Spleen (tissue), 11 donors: Measurements from ENCODE around the gene ARL14EPL. TPM values are rescaled to one million over a fixed set of nuclear protein-coding genes. Genes with fewer than 3 reads are reported as not detected.

ENCODE experiments used
- DNase-seq: peaks from one replicate; pipeline ENCODE4 v3.0.0-alpha.2; 2020
- H3K27ac ChIP-seq, 8 donors: fragments of 200-600 bp; sonication (generic) in 7 of 8; 1 replicate in 4 of 8; 2 replicates in 4 of 8; pipeline versions ENCODE4 v1.5.0 to v1.8.0; 2016 to 2021; ENCODE audit warnings: inconsistent platforms in 4 of 8, mild to moderate bottlenecking in 4 of 8, moderate library complexity in 1 of 8
- H3K27me3 ChIP-seq, 7 donors: fragments of 200-600 bp; sonication (generic) in 6 of 7; replicated peaks in 1 of 7; 1 replicate in 4 of 7; 2 replicates in 3 of 7; pipeline versions ENCODE4 v1.5.0 to v1.8.0; 2016 to 2021; ENCODE audit warnings: inconsistent platforms in 3 of 7, mild to moderate bottlenecking in 1 of 7
- H3K36me3 ChIP-seq, 6 donors: fragments of 200-600 bp; sonication (generic) in 5 of 6; 1 replicate in 4 of 6; 2 replicates in 2 of 6; pipeline versions ENCODE4 v1.5.0 to v1.8.0; 2016 to 2021; ENCODE audit warnings: inconsistent platforms in 2 of 6
- H3K4me1 ChIP-seq, 6 donors: fragments of 200-600 bp; sonication (generic) in 5 of 6; 1 replicate in 3 of 6; 2 replicates in 3 of 6; pipeline versions ENCODE4 v1.5.0 to v1.8.0; 2016 to 2021; ENCODE audit warnings: inconsistent platforms in 3 of 6
- H3K4me3 ChIP-seq, 8 donors: fragments of 200-600 bp; sonication (generic) in 7 of 8; 1 replicate in 4 of 8; 2 replicates in 4 of 8; pipeline versions ENCODE4 v1.5.0 to v1.8.0; 2016 to 2021; ENCODE audit warnings: inconsistent platforms in 4 of 8, mild to moderate bottlenecking in 4 of 8, moderate library complexity in 2 of 8
- H3K9me3 ChIP-seq, 8 donors: fragments of 200-600 bp; sonication (generic) in 7 of 8; 1 replicate in 4 of 8; 2 replicates in 4 of 8; pipeline versions ENCODE4 v1.5.0 to v1.8.0; 2016 to 2021; ENCODE audit warnings: inconsistent platforms in 4 of 8
- CTCF ChIP-seq, 11 experiments: fragments of 200-600 bp in 7 of 11; fragments of 450-650 bp in 4 of 11; sonication (generic) in 4 of 11; IDR thresholded peaks in 8 of 11; conservative IDR thresholded peaks in 3 of 11; 1 replicate in 7 of 11; 2 replicates in 4 of 11; pipeline versions ENCODE4 v1.4.0 to v1.8.0; 2016 to 2021; ENCODE audit warnings: antibody characterized with exemption in 11 of 11, inconsistent platforms in 4 of 11, mild to moderate bottlenecking in 1 of 11
- POLR2A ChIP-seq, 3 donors: fragments of 450-650 bp; IDR thresholded peaks; one replicate each; pipeline ENCODE4 v1.5.1; 2017; ENCODE audit warnings: antibody characterized with exemption in 3 of 3, mild to moderate bottlenecking in 1 of 3
- POLR2AphosphoS5 ChIP-seq, 3 donors: sonication (generic); formaldehyde crosslinking; IDR thresholded peaks; one replicate each; pipeline ENCODE4 v1.5.1; 2017; ENCODE audit warnings: antibody characterized with exemption in 3 of 3
- WGBS, 5 donors: extraction: QIAGEN DNeasy Blood & Tissue Kit in 3 of 5; methylation state at CpG; one replicate each; pipeline versions ENCODE4 v1.1.5 to v1.1.7; 2013 to 2018; 5-methylcytosine and 5-hydroxymethylcytosine counted together
- intact Hi-C: fragments of 100-400 bp; cut with DNase I; formaldehyde crosslinking; loops from one replicate; pipeline ENCODE4 v1.15.0; 2023; ENCODE audit warnings: low total_unique reads
- polyA plus RNA-seq, 3 donors: library from polyadenylated mRNA; stranded (reverse); fragments of 200-250 nt; gene quantifications; one replicate each; pipeline ENCODE4 v1.2.1, GENCODE V29; 2013
- total RNA-seq, 7 donors: library from RNA; depleted of rRNA in 3 of 7; stranded (reverse); fragments of >200 nt in 3 of 7; fragmentation: NEBNext Ultra II Directional in 4 of 7; extraction: Animal tissue kit (Norgen Biotek cat#: 25700) in 4 of 7; gene quantifications; one replicate each; pipeline versions ENCODE4 v1.1.0 to v1.2.1, GENCODE V29; 2016 to 2021
- donor health status: healthy with polysubstance abuse.
- donor health status: DM: no; HTN: no; CAD: no; lungs with moderate emphysema.
- donor health status: DM: no; HTN: no; CAD: no.
- donor health status: Bipolar disorder and iron deficiency.
- donor health status: healthy.
- donor health status: DM: no; HTN: no; CAD: no.
- donor health status: DM: yes; HTN: yes; CAD: no.

Gene ARL14EPL
- total and polyA plus RNA-seq, 10 donors = 0.09 to 2.9 TPM; not detected in 8

- Histone ChIP-seq H3K4me3 (no peak overlapping the region), H3K27me3 (no peaks in the 10 kb centered on the region), H3K27ac (no peak overlapping the region), H3K36me3 (no peaks in the 10 kb centered on the region), H3K4me1 (no peaks in the 10 kb centered on the region), H3K9me3 (no peaks in the 10 kb centered on the region)
- no peak for DNase-seq
- TF ChIP-seq POLR2AphosphoS5 (IDR thresholded peaks at IDR 0.05) (no peak), CTCF (IDR thresholded peaks at IDR 0.05 in 8 of 11, conservative IDR thresholded peaks at IDR 0.05 in 3 of 11) (no peak), POLR2A (IDR thresholded peaks at IDR 0.05) (no peak)
- 77 to 90% (median 88%) methylated on average over 2 of the region's 2 CpGs for WGBS, 5 donors
- intact Hi-C loops = no loop called here
Observed at GRCh38 chr5:116045821-116046220, 13.5 kb downstream of the ARL14EPL start.

- H3K36me3 ChIP-seq = no peaks in the 10 kb centered on the region
- TF ChIP-seq POLR2AphosphoS5 (IDR thresholded peaks at IDR 0.05) = no peak
- TF ChIP-seq CTCF (IDR thresholded peaks at IDR 0.05 in 8 of 11, conservative IDR thresholded peaks at IDR 0.05 in 3 of 11) = no peak
- no peak for TF ChIP-seq POLR2A (IDR thresholded peaks at IDR 0.05)
- 84 to 94% (median 90%) methylated on average over 3 of the region's 3 CpGs for WGBS, 5 donors
Observed at GRCh38 chr5:116046261-116046660, 14.0 kb downstream of the ARL14EPL start.

GRCh38 chr5:116046823-116047222 lies 14.6 kb downstream of the ARL14EPL start:
- Histone ChIP-seq H3K4me3 (no peak overlapping the region), H3K27me3 (no peaks in the 10 kb centered on the region), H3K36me3 (no peaks in the 10 kb centered on the region), H3K9me3 (no peaks in the 10 kb centered on the region), H3K4me1 (no peaks in the 10 kb centered on the region), H3K27ac (no peak overlapping the region)
- no peak for DNase-seq
- intact Hi-C loops = no loop called here
- WGBS, 5 donors = 66 to 88% (median 86%) methylated on average over 2 of the region's 2 CpGs
- TF ChIP-seq POLR2A (IDR thresholded peaks at IDR 0.05) = no peak
- TF ChIP-seq POLR2AphosphoS5 (IDR thresholded peaks at IDR 0.05) = no peak
- no peak for TF ChIP-seq CTCF (IDR thresholded peaks at IDR 0.05 in 8 of 11, conservative IDR thresholded peaks at IDR 0.05 in 3 of 11)

More at GRCh38 chr5:116046261-116046660, 14.0 kb downstream of the ARL14EPL start:
- Histone ChIP-seq H3K27ac (no peak overlapping the region), H3K4me1 (no peaks in the 10 kb centered on the region), H3K27me3 (no peaks in the 10 kb centered on the region), H3K4me3 (no peak overlapping the region), H3K9me3 (no peaks in the 10 kb centered on the region)
- DNase-seq = no peak
- intact Hi-C loops = no loop called here

- H3K9me3 ChIP-seq = no peaks in the 10 kb centered on the region
- intact Hi-C loops = no loop called here
- 77 to 83% (median 81%) methylated on average over 13 of the region's 13 CpGs for WGBS, 5 donors
- no peak overlapping the region for H3K4me3 ChIP-seq
- H3K27me3 ChIP-seq = peaks cover 0 to 7% (median 0%) of the 10 kb centered on the region in 7 donors
- TF ChIP-seq POLR2AphosphoS5 (IDR thresholded peaks at IDR 0.05) (no peak), POLR2A (IDR thresholded peaks at IDR 0.05) (no peak), CTCF (IDR thresholded peaks at IDR 0.05 in 8 of 11, conservative IDR thresholded peaks at IDR 0.05 in 3 of 11) (no peak)
- DNase-seq = no peak
- no peaks in the 10 kb centered on the region for H3K4me1 ChIP-seq
- H3K36me3 ChIP-seq = no peaks in the 10 kb centered on the region
- no peak overlapping the region for H3K27ac ChIP-seq
Observed at GRCh38 chr5:116058346-116058936, 26.2 kb downstream of the ARL14EPL start.
